ENCODE measurements around the gene HAUS2. TPM values are rescaled to one million over a fixed set of nuclear protein-coding genes. Genes with fewer than 3 reads are reported as not detected.

Gene HAUS2
- total RNA-seq, result 37.4 and 50.1 TPM in 2 replicates

DNA sequence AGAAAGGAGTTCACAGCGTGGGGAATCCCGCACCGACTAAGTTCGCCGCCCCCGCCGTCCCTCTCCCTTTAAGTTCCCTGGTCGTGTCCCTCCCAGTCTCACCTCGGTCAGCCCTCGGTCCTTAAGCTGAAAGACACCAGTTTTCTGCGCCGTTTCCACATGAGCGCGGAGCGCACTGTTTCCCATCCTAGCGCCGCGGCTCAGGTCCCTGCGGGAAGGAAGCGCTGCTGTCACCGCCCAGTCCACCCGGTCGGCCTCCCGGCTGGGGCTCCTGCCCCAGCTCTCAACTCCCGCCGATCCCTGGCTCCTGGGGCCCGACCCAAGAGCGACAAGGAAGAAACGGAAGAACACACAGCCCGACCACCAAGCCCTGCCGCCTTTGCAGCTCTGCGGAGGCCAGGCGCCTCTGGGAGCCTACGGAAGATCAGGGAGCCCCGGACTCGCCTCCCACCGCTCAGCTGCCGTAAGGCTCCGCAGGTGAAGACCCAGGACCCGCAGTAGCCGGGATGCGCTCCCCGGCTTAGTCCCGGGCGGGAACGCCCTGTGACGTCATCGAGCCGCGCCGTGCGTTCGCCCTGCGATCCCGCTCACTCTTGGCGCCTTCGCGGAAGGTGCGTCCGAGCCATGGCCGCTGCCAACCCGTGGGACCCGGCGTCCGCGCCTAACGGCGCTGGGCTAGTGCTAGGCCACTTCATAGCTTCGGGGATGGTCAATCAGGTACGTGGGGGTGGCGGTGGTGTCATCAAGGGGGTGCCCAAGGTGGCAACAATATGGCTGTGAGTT, at the start of gene HAUS2, which contains the start of gene LRRC57:
Gene HAUS2, plus strand, starts transcription at position 590 of the 783 bp plus-strand sequence. Its CDS starts 35 bp downstream, at position 625.
Gene LRRC57, minus strand, starts transcription at position 545 of the 783 bp plus-strand sequence. Its CDS starts 359 bp downstream, at position 186.

DNA sequence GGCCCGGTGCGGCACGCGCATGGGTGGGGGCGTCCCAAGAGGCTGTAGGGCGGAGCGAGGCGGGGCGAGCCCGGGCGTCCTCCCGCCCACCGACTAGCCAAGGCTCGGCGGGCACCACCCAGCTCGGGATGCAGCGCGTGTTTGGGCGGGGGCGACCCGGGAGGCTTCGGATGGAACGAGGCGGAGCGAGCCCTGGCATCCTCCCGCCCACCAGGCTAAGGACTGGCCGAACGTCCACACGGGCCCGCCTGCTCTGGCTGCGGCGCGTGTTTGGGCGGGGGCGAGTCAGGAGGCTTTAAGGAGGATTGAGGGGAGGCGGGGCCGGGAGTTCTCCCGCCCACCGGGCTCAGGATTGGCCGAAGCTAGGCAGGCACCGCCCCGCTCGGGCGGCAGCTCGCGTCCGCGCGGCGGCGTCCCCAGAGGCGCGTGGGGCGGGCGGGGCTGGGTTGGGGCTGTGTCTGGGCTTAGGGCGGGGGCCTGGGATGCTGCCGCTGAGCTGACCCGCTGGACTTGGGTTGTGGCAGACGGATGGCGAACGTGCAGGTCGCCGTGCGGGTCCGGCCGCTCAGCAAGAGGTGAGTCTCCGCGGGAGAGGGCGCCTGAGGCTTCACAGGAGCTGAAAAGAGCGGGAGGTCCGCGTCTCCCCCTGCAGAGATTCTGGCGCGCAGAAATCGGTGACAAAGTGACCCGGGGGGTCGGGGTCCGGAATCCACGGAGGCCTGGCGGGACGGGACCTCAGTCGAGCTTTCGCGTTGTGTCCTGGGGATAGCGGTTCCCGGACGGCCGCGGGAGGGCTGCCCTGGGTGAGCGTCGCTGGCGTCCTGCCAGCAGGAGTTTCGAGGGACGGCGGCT, 26.8 kb downstream of the HAUS2 start, which contains the start of gene STARD9:
Gene STARD9, plus strand, starts transcription at position 419 of the 852 bp plus-strand sequence. Its CDS starts 110 bp downstream, at position 529.

Other genes starting within 250 kb of the HAUS2 start
- gene CAPN3, start 189.3 kb upstream of the HAUS2 start, total RNA-seq, result 0.43 and 5.5 TPM in 2 replicates
- 37.6 and 37.9 TPM in 2 replicates for gene ZNF106, start 57.7 kb upstream of the HAUS2 start, total RNA-seq
- 36.2 and 86.5 TPM in 2 replicates for gene SNAP23, start 53.2 kb upstream of the HAUS2 start, total RNA-seq
- 24.1 and 27.7 TPM in 2 replicates for gene LRRC57, start within 50 bp of the HAUS2 start, total RNA-seq
- gene STARD9, start 26.8 kb downstream of the HAUS2 start, total RNA-seq, result 0.43 and 2.4 TPM in 2 replicates
- 10.9 and 19.0 TPM in 2 replicates for gene CDAN1, start 188.3 kb downstream of the HAUS2 start, total RNA-seq

Measured in tracheal epithelial cell (primary cell).